Osteocyte (in vitro differentiated cells): ENCODE measurements around the gene GINS3. TPM values are rescaled to one million over a fixed set of nuclear protein-coding genes. Genes with fewer than 3 reads are reported as not detected.

Experiments used
- DNase-seq: peaks from one replicate; pipeline ENCODE4 v3.0.0; 2021; ENCODE audit warnings: mixed read lengths; ENCODE audit not compliant: unreplicated experiment; ENCODE audit errors: extremely low spot score
- H3K27ac Mint-ChIP-seq: one replicate; pipeline ENCODE4 v1.8.0; 2021; ENCODE audit warnings: mild to moderate bottlenecking, mixed read lengths; ENCODE audit not compliant: unreplicated experiment
- H3K27me3 Mint-ChIP-seq: one replicate; pipeline ENCODE4 v1.8.0; 2021; ENCODE audit warnings: mixed read lengths; ENCODE audit not compliant: unreplicated experiment
- H3K36me3 Mint-ChIP-seq: one replicate; pipeline ENCODE4 v1.8.0; 2021; ENCODE audit warnings: mixed read lengths; ENCODE audit not compliant: unreplicated experiment
- H3K4me1 Mint-ChIP-seq: one replicate; pipeline ENCODE4 v1.8.0; 2021; ENCODE audit warnings: mixed read lengths; ENCODE audit not compliant: unreplicated experiment
- H3K4me3 Mint-ChIP-seq: one replicate; pipeline ENCODE4 v1.8.0; 2021; ENCODE audit warnings: mild to moderate bottlenecking, moderate library complexity, mixed read lengths; ENCODE audit not compliant: unreplicated experiment
- H3K9me3 Mint-ChIP-seq: one replicate; pipeline ENCODE4 v1.8.0; 2021; ENCODE audit warnings: mixed read lengths; ENCODE audit not compliant: unreplicated experiment
- total RNA-seq: library from RNA; stranded (reverse); gene quantifications from 2 replicates; pipeline ENCODE4 v1.2.1, GENCODE V29; 2021
- TF ChIP-seq, protein P1 (sequence below): fragments of 200-600 bp; sonication (generic); IDR thresholded peaks from 2 replicates; pipeline ENCODE4 v1.5.0; 2021; ENCODE audit warnings: antibody characterized with exemption, mild to moderate bottlenecking, moderate library complexity

GINS3 gene
- total RNA-seq, 1 donor from 2014 or later: 2.7 TPM

- Mint-ChIP-seq H3K27ac (no peak overlapping the region), H3K27me3 (peaks cover 39% of the 10 kb centered on the region), H3K36me3 (no peaks in the 10 kb centered on the region), H3K4me3 (no peak overlapping the region), H3K9me3 (no peaks in the 10 kb centered on the region), H3K4me1 (no peaks in the 10 kb centered on the region)
- TF ChIP-seq, protein P1, sequence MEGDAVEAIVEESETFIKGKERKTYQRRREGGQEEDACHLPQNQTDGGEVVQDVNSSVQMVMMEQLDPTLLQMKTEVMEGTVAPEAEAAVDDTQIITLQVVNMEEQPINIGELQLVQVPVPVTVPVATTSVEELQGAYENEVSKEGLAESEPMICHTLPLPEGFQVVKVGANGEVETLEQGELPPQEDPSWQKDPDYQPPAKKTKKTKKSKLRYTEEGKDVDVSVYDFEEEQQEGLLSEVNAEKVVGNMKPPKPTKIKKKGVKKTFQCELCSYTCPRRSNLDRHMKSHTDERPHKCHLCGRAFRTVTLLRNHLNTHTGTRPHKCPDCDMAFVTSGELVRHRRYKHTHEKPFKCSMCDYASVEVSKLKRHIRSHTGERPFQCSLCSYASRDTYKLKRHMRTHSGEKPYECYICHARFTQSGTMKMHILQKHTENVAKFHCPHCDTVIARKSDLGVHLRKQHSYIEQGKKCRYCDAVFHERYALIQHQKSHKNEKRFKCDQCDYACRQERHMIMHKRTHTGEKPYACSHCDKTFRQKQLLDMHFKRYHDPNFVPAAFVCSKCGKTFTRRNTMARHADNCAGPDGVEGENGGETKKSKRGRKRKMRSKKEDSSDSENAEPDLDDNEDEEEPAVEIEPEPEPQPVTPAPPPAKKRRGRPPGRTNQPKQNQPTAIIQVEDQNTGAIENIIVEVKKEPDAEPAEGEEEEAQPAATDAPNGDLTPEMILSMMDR: no peak
- no peak for DNase-seq
Measured at GRCh38 chr16:58425245-58425644, 33.0 kb downstream of the GINS3 start.

GRCh38 chr16:58425756-58426494 lies 33.7 kb downstream of the GINS3 start:
- H3K9me3 Mint-ChIP-seq: no peaks in the 10 kb centered on the region
- TF ChIP-seq, protein P1: no peak
- H3K4me1 Mint-ChIP-seq: no peaks in the 10 kb centered on the region
- H3K36me3 Mint-ChIP-seq: no peaks in the 10 kb centered on the region
- H3K27ac Mint-ChIP-seq: no peak overlapping the region
- H3K27me3 Mint-ChIP-seq: peaks cover 43% of the 10 kb centered on the region
- no peak overlapping the region for H3K4me3 Mint-ChIP-seq
- no peak for DNase-seq

DNA sequence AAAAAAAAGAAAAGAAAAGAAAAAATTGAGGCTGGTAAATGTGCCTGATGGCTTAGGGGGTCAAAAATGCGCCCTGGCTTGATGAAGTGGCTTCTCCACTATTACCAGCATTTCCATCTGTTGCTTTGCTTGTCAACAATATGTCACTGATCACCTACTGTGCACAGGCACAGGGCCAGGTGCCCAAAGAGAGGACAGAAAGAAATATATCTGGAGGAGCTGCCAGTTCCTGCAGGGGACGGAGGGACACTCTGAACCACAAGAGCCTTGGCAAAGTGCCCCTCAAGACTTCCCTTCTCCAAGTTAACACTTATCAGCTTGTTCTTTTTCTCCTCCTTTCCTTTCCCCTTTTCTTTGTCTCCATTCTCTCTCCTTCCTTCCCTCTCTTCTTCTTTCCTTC lies 34.7 kb downstream of the GINS3 start:
- H3K27ac Mint-ChIP-seq: no peak overlapping the region
- H3K4me3 Mint-ChIP-seq: no peak overlapping the region
- TF ChIP-seq, protein P1: no peak

GRCh38 chr16:58428621-58429542 lies 36.6 kb downstream of the GINS3 start:
- Mint-ChIP-seq H3K27me3 (peaks cover 40% of the 10 kb centered on the region), H3K4me3 (no peak overlapping the region), H3K27ac (no peak overlapping the region), H3K9me3 (no peaks in the 10 kb centered on the region), H3K36me3 (no peaks in the 10 kb centered on the region), H3K4me1 (no peaks in the 10 kb centered on the region)
- TF ChIP-seq, protein P1: no peak
- no peak for DNase-seq

More for the DNA sequence above, 34.7 kb downstream of the GINS3 start:
- H3K27me3 Mint-ChIP-seq: peaks cover 47% of the 10 kb centered on the region
- H3K4me1 Mint-ChIP-seq: no peaks in the 10 kb centered on the region
- H3K36me3 Mint-ChIP-seq: no peaks in the 10 kb centered on the region
- DNase-seq: no peak
- no peaks in the 10 kb centered on the region for H3K9me3 Mint-ChIP-seq

DNA sequence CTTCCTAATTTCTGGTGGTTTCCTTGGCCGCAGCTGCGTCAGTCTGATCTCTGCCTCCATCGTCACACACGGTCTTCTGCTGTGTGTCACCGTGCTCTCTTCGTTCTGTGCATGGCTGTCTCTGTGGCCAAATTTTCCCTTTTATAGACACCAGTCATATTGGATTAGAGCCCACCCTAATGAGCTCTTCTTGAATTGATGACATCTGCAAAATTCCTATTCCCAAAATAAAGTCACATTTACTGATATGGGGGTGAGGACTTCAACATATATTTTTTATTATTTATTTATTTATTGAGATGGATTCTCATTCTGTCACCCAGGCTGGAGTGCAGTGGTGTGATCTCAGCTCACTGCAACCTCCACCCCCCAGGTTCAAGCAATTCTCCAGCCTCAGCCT lies 38.4 kb downstream of the GINS3 start:
- Mint-ChIP-seq H3K9me3 (no peaks in the 10 kb centered on the region), H3K27me3 (peaks cover 36% of the 10 kb centered on the region)
- TF ChIP-seq, protein P1: no peak

More for the DNA sequence above, 38.4 kb downstream of the GINS3 start:
- H3K36me3 Mint-ChIP-seq: no peaks in the 10 kb centered on the region
- H3K27ac Mint-ChIP-seq: no peak overlapping the region
- DNase-seq: no peak
- no peak overlapping the region for H3K4me3 Mint-ChIP-seq
- H3K4me1 Mint-ChIP-seq: no peaks in the 10 kb centered on the region
